Ovary (tissue), 3 donors: ENCODE results near the gene NR3C1.

Experiments used
- CTCF ChIP-seq, 3 donors: fragments of 450-650 bp in 2 of 3; fragments of 200-600 bp in 1 of 3; IDR thresholded peaks; one replicate each; pipeline versions ENCODE4 v1.5.1 to v1.8.0; 2016 to 2022; ENCODE audit warnings: antibody characterized with exemption in 3 of 3, mild to moderate bottlenecking in 1 of 3
- EP300 ChIP-seq: sonication (generic); formaldehyde crosslinking; IDR thresholded peaks from one replicate; pipeline ENCODE4 v1.6.1; 2017; ENCODE audit warnings: antibody characterized with exemption
- POLR2A ChIP-seq: fragments of 450-650 bp; IDR thresholded peaks from one replicate; pipeline ENCODE4 v1.6.1; 2017; ENCODE audit warnings: antibody characterized with exemption, mild to moderate bottlenecking, moderate library complexity
- donor health status: DM: no; HTN: no; CAD: no.

GRCh38 chr5:143312822-143313221 lies 90.7 kb downstream of the NR3C1 start:
- TF ChIP-seq CTCF (IDR thresholded peaks at IDR 0.05): no peak
- no peak for TF ChIP-seq POLR2A
- no peak for TF ChIP-seq EP300
